Activated CD4-positive, CD25-positive, alpha-beta regulatory T cell treated with anti-CD3 and anti-CD28 coated beads, Interleukin-2, amount 50 U/mL, for 24 hours (primary cell): ENCODE results near the gene BCKDHB.
A peak's percentile ranks its signal among the peaks of the same experiment; 100 is the strongest.

Experiments
- ATAC-seq, 2 donors: fragments of 150-1000 bp; cut with Tn5 transposase; one replicate each; pipeline ENCODE4 v1.10.0; 2021; ENCODE audit warnings: mild to moderate bottlenecking in 1 of 2, moderate library complexity in 1 of 2

BCKDHB gene

GRCh38 chr6:80154160-80154559 is 47.7 kb downstream of the BCKDHB start:
- ATAC-seq, result no peak

GRCh38 chr6:80156221-80156620 is 49.8 kb downstream of the BCKDHB start:
- ATAC-seq, result no peak

GRCh38 chr6:80158478-80158989 is 52.1 kb downstream of the BCKDHB start:
- no peak for ATAC-seq

- no peak for ATAC-seq
Measured at GRCh38 chr6:80161434-80161833, 55.0 kb downstream of the BCKDHB start.

GRCh38 chr6:80163754-80164187 is 57.3 kb downstream of the BCKDHB start:
- peak; percentile 48 to 54 for ATAC-seq

GRCh38 chr6:80165143-80165542 is 58.7 kb downstream of the BCKDHB start:
- peak; percentile 93 to 95 for ATAC-seq

- ATAC-seq, result no peak
Measured at GRCh38 chr6:80165819-80166218, 59.3 kb downstream of the BCKDHB start.

- no peak for ATAC-seq
Measured at GRCh38 chr6:80170433-80170832, 64.0 kb downstream of the BCKDHB start.

- ATAC-seq, result no peak
Measured at GRCh38 chr6:80173411-80173810, 66.9 kb downstream of the BCKDHB start.

- no peak for ATAC-seq
Measured at GRCh38 chr6:80174900-80175572, 68.6 kb downstream of the BCKDHB start.

GRCh38 chr6:80179695-80180094 is 73.2 kb downstream of the BCKDHB start:
- ATAC-seq, result peak; percentile 89 to 90

GRCh38 chr6:80181352-80182081 is 75.0 kb downstream of the BCKDHB start:
- ATAC-seq, result no peak

- no peak for ATAC-seq
Measured at GRCh38 chr6:80182308-80182707, 75.8 kb downstream of the BCKDHB start.

GRCh38 chr6:80183019-80183795 is 76.7 kb downstream of the BCKDHB start:
- no peak for ATAC-seq

GRCh38 chr6:80185492-80185891 is 79.0 kb downstream of the BCKDHB start:
- ATAC-seq, result no peak

- ATAC-seq, result no peak
Measured at GRCh38 chr6:80186082-80186481, 79.6 kb downstream of the BCKDHB start.

- no peak for ATAC-seq
Measured at GRCh38 chr6:80196906-80197305, 90.4 kb downstream of the BCKDHB start.

GRCh38 chr6:80197474-80197873 is 91.0 kb downstream of the BCKDHB start:
- no peak for ATAC-seq

GRCh38 chr6:80197986-80198385 is 91.5 kb downstream of the BCKDHB start:
- no peak for ATAC-seq

- ATAC-seq, result no peak
Measured at GRCh38 chr6:80203283-80203682, 96.8 kb downstream of the BCKDHB start.

- ATAC-seq, result no peak
Measured at GRCh38 chr6:80205404-80205803, 98.9 kb downstream of the BCKDHB start.

- ATAC-seq, result no peak
Measured at GRCh38 chr6:80206758-80207157, 100.3 kb downstream of the BCKDHB start.

GRCh38 chr6:80209430-80209829 is 103.0 kb downstream of the BCKDHB start:
- ATAC-seq, result peak in 1 of 2 donors; percentile 38
